GM18870 (cell line): ENCODE measurements around the gene FHOD3.

Source experiments
- ATAC-seq: cut with Tn5 transposase; IDR thresholded peaks from one replicate; pipeline ENCODE4 v1.9.1; 2021; ENCODE audit warnings: moderate library complexity; ENCODE audit not compliant: unreplicated experiment

The FHOD3 gene

DNA sequence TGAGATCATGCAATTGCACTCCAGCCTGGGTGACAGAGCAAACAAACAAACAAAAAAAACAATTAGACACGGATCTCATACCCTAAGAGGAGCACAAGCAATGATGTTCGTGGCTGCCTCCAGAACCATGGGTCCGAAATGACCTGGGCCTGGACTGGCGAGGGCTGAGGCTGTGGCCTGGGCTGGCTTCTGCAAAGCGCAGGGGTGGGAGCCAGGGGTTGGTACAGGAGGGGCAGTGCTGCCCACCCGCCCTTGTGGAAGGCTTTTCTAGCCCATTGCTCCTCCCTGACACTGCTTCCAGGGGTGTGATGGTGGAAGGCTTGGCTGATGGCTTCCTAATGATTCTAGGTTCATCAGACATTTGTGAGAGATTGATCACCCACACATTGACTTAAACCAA lies 167.8 kb downstream of the FHOD3 start:
- ATAC-seq = no peak

DNA sequence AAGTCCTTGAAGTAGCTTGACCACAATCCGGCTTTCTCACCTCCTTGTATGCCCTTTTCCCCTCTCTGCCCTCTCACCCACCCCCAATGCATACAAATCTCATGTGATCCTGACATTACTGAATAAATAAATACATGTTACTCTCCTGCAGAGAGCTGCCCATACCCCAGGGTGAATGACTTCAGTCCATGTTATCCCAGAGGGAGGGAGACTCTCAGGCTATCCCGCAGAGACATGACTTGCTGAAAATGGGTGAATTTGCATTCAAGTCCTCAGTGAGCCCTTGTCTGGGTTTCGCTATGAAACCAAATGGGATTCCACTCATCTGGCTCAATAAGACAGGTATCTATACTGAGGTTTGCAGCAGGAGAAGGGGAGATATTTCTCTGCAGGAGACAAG lies 168.5 kb downstream of the FHOD3 start:
- no peak for ATAC-seq

DNA sequence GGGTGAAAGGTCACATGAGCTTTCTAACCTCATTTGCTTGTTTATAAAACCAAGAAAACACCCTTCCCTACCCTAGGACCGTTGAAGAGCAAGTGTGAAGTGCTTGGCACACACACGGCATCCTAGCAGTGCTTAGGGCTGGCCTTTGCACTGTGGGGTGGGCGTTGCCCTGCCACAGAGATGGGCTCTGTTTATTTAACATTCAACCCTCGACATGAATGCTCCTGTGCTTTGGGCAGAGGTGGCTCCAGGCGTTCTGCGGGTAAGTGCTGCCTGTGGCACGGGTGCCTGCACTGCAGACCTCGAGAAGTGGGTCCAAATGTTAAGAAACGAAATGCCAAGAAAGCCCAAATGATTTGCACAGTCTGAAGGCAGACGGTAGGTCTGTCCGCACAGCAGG lies 170.1 kb downstream of the FHOD3 start:
- no peak for ATAC-seq

DNA sequence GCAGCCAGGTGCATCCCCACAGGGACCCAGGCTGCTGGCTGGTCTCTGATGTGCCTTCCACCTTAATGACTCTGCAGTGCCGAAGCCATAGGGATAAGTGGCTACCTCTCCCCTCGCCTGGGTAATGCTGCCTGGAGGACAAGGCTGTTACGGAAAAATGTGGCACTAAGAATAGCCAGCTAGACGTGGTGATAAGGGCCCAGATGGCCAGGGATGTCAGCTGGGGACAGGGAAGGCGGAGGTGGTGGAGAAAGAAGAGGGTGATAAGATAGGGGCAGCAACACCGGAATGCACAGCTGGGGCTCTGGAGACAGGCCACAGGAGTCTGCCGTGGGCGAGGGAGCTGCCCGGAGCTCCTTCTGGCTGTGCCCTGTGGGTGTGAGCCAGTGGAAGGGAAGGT lies 170.6 kb downstream of the FHOD3 start:
- ATAC-seq = no peak

DNA sequence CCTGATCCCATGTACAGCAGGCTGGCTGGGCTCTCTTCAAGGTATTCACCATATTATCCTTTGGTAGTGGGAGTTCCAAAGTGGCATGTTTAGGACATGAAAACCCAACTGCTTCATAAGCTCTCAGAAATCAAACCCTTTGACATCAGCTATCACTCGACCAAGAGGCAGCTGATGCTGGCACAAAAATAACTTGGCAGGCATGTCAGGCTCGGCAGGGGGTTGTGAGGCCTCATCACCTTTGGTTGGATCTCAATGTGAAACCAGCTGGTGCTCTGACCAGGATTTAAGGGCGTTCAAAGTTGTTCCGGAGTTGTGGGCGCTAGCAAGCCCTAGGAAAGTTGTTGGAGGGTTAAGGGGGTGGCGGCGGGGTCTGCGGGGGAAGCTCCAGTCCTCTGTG lies 171.9 kb downstream of the FHOD3 start:
- ATAC-seq = no peak

DNA sequence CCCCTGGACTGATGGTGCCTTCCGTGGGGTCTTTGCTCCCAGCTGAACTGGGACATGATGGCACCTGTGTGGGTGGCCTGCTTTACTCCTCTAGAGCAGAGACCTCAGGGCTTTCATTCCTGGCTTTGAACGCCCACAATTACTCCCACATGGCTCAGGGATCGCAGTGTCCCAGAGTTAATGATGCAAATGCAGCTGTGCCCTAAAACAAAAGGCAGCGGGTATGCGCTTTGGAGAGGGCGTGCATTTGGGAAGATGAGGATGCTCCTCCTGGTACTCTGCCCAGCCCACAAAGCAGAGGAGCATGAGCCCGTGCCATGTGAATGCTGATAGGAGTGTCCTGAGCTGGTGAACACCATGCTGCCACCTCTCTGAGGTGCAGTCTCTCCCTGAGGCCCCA lies 173.4 kb downstream of the FHOD3 start:
- ATAC-seq = no peak

DNA sequence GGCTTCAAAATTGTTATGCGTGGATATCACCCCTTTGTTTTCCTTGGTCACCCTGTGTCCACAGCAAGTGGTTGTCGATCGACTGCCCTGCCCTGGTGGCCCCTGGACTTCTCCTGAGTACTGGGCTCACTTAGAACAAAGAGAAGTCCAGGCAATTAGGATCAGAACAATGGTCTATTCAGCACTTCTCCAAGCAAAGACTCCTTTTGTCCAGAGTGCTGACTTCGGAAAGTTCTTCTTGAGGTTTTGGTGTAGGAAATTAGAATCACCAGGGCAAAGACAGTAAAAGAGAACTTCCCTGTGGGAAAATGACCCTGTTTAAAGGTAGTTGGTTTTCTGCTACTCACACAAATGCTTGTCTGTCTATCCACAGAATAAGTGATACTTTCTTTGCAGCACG lies 173.9 kb downstream of the FHOD3 start:
- no peak for ATAC-seq

DNA sequence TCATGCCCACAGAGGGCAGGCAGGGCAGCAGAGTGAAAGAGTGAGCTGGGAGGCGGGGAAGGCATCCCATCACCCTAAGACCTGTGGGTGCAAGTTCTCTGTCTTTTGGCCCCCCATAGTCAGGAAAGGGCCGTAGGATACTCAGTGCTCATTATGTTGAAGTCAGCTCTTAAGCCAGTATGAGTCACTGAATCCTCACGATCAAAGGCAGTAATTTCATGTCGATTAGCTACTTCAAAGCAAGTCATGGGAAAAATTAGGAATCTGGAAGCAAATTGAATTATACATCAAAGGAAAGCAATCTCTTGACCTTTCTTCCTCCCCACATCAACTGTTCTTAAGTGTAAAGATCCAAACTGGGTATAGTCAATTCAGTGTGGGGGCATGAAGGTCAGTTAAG lies 178.9 kb downstream of the FHOD3 start:
- ATAC-seq = no peak

DNA sequence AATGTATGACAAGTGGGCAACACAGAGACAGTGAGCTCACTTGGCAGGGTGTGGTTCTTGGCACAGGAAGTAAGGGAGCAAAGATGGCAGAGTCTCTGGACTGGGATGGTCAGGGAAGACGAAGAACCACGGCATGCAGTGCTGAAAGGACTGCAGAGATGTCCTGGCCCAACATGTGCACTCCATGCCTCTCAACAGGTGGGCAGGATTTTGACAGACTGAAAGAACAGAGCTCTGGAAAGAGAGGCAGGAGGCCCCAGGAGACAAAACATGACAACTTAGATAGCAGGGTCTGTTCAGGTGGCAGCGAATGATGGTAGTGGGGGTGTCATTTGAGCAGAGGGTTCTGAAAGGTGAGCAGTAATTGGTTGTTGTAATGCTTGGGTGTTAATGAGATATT lies 180.3 kb downstream of the FHOD3 start:
- ATAC-seq = no peak

DNA sequence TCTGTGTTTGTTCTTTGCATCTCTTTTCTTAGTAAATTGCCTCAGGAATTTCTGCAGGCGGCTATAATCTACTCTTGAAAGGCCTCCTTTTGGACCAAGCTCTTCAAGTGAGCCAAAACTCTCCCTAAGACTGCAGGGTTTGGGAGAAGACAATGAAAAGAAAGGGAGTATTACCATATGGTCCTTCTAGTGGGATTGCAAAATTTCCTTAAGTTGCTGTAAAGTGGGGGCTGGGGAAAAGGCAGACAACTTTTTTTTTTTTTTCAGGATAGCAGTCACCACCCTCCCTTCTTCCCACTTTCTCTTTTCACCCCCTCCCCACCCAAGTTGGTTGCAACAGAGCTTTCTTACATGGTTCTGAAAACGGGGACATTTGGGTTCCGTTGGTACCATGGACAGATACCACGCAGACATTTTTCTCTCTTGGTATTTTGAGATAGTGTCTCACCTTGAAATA lies 183.7 kb downstream of the FHOD3 start:
- no peak for ATAC-seq

DNA sequence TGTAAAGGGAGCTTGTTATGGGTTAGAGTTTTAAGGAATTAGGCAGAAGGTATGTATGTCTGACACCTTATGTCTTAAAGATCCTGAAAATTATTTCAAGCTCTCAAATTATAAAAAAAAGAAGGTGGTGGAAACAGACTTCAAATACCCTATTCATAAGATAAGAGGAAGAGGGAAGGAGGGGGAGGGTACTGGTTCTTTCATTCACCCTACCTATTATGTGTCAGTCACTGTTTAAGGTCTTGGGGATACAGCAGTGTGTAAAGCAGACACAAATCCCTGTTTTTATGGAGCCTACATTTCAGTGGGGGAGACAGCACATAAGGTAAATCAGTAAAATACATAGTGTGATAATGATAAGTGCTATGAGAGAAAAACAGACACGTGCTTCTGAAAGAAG lies 184.4 kb downstream of the FHOD3 start:
- no peak for ATAC-seq

DNA sequence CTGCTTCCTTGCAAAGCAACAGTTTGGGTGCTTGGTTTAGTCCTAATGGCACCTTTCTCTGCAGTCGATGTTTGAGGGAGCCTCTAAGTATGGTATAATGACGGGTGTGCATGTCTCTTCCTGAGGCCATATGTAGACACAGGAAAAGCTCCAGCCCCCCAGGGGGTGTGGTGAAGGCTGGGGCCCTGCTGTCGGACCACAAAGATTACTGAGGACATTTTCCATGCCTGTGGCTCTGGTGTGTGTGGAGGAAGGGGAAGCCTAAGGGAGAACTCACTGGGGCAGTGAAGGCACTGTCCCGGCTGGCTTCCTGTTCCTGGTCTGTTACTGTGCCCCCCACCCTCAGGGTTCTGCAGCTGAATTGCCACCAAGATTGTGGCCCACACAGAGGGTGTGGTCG lies 187.1 kb downstream of the FHOD3 start:
- ATAC-seq = no peak

DNA sequence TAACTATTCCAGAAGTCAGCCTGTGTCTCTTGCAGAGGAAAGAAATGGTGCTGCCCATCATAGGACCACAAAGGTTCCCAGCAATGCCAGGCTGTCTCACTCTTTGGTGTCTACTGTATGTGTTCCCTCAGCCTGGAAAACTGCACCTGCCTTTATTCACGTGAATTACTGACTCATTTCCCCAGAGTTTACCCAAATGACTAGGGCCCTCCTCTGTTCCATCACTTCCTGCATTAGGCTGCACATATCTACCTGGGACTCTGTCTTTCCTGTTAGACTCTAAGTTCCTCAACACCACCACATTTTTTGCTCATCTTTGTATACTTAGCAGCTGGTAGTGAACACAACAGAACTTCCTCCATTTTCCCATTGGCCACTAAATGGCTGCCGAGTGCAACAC lies 188.3 kb downstream of the FHOD3 start:
- no peak for ATAC-seq

DNA sequence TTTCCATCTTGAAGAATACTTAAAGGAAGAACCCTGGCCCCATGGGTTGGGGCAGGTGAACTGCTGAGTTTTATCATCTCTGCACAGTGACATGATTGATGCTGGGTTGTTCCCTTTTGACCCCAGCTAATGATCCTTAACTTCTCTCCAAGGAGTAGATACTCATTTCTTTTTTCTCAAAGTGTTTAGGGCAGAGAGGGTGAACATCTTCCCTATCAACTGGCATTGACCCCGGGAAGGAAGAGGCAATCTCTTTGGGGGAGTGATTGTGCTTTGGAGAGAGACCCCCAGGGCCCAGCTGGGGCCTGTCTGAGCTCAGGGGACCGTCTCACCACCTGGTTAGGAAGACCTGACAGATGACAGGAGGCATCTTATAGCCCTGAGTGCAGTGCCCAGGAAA lies 190.6 kb downstream of the FHOD3 start:
- ATAC-seq = no peak

DNA sequence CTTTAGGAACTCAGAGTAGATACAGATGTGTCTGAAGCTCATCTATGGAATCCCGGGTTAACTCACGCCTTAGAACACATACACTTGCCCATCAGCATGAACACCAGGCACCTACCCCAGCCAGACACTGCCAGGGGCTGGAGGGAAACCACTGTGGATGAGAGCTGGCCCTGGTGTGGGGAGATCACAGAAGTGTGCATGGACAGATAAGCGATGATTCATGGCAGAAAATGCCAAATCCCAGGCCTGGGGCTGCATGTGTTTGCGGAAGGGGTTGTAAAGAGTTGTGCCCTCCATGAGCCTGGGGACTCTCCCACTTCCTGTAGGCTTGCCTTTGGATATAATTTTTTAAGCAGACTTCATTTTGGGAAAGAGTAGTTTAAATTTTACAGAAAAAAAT lies 193.4 kb downstream of the FHOD3 start:
- no peak for ATAC-seq

DNA sequence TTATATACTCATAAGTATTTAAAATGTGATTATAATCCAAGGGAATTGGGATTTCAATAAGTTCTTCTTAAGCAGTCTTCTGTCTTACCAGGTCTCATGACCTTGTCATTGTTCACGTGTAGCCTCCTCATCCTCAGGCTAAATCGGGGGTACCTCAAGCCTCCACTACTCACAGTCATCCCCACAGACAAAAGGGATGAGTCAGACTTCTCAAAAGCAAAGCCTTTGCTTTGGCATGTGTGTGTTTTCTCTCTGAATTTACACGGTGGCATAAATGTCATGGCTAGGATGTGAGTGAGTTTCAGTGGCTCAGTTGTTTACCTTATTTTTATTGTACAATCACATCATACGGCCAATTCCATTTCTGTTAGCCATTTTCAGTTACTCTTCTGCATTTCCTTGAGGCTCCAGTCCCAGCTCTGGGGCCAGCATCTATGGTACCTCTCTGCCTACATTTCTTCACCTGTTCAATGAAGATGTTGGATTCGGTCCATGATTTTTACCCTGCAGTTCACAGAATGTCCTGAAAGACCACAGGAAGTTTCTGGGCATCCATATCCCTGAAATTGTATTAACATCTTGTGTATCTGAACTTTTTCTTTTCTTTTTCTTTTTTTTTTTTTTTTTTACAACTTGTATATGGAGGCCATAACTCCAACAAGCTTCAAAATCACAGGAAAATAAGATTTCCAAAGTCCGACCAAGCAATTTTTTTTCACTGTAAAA lies 195.3 kb downstream of the FHOD3 start:
- ATAC-seq = no peak

DNA sequence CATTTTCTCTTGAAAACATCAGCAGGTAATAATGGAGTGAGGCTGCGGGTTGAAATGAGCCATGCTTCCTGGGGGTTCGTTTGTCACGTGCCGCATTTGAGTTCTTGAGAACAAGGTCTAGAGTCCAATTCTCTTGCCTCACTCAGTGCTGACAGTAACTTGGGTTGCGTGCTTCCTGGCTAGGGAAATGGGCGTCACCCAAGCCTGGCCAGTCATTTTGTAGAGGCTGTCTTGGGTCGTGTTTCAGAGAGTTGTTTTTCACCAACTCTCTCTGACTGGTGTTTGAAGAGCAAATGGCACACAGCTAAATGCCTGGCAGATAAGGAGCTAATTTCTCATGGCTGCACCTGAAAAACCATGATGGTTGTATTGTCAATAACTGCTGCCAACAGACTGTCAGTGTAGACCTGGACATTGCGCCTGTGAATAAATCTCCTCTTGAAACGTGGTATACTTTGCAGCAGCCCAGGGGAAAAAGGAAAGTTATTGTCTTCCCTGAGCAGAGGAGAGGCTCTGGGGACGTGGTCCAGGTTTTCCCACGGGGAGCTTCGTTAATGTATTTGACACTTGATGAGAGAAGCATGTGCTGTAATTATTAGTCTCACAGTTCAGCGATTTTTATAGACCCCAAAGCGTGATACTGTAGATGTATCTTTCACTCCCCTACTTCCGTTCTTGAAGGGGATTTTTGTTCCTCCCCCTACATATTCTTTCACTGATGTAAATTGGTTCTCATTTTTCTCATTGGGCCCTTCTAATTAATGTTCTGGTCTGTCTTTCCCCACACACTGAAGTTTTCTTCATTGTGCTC lies 196.0 kb downstream of the FHOD3 start:
- no peak for ATAC-seq

DNA sequence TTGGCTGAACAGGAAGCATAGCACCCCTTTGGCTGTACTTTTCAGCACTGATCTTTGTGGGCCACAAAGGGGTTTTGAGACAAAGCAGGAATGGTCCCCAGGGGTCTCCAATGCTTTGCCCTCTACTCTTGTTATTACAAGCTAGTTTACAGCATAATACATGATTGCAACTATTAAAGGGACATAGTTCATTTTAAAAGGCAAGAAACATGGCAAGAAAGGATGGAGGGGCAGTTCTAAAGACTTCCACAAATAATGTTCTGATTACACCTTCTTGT lies 196.6 kb downstream of the FHOD3 start:
- no peak for ATAC-seq

DNA sequence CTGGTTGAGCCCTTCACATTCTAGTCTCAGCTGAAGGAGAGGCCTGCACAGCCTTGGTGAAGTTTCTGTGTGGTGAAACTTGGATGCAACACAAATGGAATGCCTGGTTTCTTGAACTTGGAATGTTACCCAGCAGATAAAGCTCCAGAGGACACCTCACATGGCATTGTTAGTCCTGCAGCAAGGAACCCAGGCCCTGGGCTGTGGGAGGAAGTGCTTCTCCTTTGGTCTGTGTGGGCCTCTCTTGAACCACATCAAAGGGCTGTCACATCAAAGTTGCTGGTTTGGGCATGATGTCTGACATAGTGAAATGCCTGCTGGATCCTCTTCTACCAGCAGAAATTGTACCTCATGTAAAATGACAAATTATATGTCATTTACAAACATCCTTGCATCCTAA lies 198.5 kb downstream of the FHOD3 start:
- ATAC-seq = no peak

DNA sequence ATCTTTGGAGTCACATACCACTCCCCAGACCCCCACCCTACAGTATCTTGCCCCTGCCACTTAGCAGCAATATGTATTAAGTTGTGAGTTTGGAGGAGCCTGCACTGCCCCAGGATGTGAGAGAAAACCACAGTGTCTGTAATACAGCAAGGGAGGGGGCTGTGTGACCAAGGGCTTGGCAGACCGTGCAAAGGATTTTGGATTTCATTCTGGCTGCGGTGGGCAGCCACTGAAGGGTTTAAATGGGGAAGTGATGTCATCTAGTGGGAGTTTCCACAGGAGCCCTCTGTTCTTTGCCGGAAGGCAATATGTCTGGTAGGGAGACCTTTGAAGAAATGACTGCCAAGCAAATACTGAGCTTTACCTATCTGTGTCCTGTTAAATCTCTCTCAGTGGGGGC lies 202.4 kb downstream of the FHOD3 start:
- ATAC-seq = peak; percentile 89

DNA sequence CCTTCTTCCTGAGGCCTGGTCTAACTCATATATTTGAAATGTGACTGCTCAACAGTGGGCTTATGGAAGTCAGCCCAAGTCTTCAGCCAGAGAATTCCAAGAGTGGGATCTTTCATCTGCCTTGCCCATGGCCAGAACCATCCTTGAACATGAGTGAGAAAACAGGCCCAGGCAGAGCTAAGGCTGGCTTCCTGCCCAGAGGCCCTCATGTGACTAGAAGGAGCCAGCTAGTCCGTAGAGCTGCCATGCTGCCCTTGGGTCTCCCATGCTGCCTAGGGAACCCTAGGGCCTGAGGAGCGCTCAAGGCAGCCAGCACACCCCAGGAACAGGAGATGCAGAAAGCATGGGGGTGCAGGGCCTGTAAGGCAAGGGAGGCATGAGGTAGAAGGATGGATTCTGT lies 203.6 kb downstream of the FHOD3 start:
- ATAC-seq = no peak

DNA sequence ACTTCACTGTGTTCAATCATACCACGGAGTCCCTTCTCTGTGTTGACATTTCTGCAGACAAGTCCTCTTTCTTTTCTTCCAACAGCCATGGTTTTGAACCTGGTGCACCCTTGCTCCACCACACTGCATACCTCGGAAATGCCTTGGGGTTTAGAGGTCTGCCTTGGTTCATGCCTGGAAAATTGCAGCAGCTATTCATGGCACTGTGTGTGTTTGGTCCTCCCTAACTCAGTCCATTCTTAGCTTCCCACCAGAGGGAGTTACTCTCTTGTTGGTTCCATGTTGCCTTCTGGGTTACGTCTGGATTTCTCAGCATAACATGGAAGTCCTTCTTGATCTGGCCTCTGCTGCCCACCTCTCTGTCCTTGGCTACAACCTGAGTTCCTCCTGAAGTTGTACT lies 206.0 kb downstream of the FHOD3 start:
- no peak for ATAC-seq

DNA sequence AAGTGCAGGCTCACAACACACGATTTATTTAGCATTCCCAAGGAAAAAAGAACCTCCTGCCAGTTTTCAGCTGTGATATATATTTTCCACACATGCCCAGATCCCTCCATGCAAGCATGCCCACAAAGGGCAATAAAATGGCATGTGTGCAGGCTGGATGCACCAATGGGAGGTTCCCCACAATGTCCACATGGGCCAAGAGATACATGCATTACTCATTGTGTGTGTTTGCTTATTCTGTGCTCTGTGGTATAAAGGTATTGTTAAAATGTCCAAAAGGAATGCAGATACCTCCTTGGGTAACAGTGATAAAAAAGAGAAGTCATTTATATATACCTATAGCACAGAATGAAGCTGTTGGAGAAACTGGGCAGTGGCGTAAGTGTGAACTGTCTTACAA lies 207.4 kb downstream of the FHOD3 start:
- ATAC-seq = no peak
